HEK293T (cell line): ENCODE measurements around the gene RAP1GAP.

Experiments
- ARNT ChIP-seq: fragments of 450-650 bp; IDR thresholded peaks from 2 replicates; pipeline ENCODE4 v1.6.1; 2017; ENCODE audit warnings: mild to moderate bottlenecking
- BHLHE40 ChIP-seq: fragments of 450-650 bp; IDR thresholded peaks from 2 replicates; pipeline ENCODE4 v1.6.1; 2016; ENCODE audit warnings: mild to moderate bottlenecking, moderate library complexity, borderline replicate concordance
- CTBP1 ChIP-seq: fragments of 450-650 bp; IDR thresholded peaks from 2 replicates; pipeline ENCODE4 v1.6.1; 2016; ENCODE audit warnings: borderline replicate concordance
- ELF4 ChIP-seq: fragments of 450-650 bp; IDR thresholded peaks from 2 replicates; pipeline ENCODE4 v1.6.1; 2017; ENCODE audit warnings: antibody characterized with exemption
- FOXA1 ChIP-seq: fragments of 450-650 bp; IDR thresholded peaks from 2 replicates; pipeline ENCODE4 v1.6.1; 2016; ENCODE audit warnings: mild to moderate bottlenecking
- FOXK2 ChIP-seq: fragments of 450-650 bp; IDR thresholded peaks from 2 replicates; pipeline ENCODE4 v1.6.1; 2016; ENCODE audit warnings: mild to moderate bottlenecking
- FOXM1 ChIP-seq: fragments of 450-650 bp; IDR thresholded peaks from 2 replicates; pipeline ENCODE4 v1.6.1; 2017; ENCODE audit warnings: mild to moderate bottlenecking, borderline replicate concordance
- HDGF ChIP-seq: fragments of 450-650 bp; IDR thresholded peaks from 2 replicates; pipeline ENCODE4 v1.6.1; 2017; ENCODE audit warnings: antibody characterized with exemption, borderline replicate concordance
- L3MBTL2 ChIP-seq: fragments of 450-650 bp; conservative IDR thresholded peaks from 2 replicates; pipeline ENCODE4 v1.6.1; 2016; ENCODE audit warnings: mild to moderate bottlenecking
- PKNOX1 ChIP-seq: fragments of 450-650 bp; IDR thresholded peaks from 2 replicates; pipeline ENCODE4 v1.6.1; 2016
- SP1 ChIP-seq: fragments of 450-650 bp; IDR thresholded peaks from 2 replicates; pipeline ENCODE4 v1.6.1; 2017
- SUZ12 ChIP-seq: fragments of 450-650 bp; IDR thresholded peaks from 2 replicates; pipeline ENCODE4 v1.6.1; 2016; ENCODE audit warnings: mild to moderate bottlenecking
- TARDBP ChIP-seq: fragments of 450-650 bp; IDR thresholded peaks from 2 replicates; pipeline ENCODE4 v1.6.1; 2016
- ZNF384 ChIP-seq: fragments of 450-650 bp; IDR thresholded peaks from 2 replicates; pipeline ENCODE4 v1.6.1; 2016

- TF ChIP-seq FOXA1: no peak
- TF ChIP-seq BHLHE40: no peak
- no peak for TF ChIP-seq ZNF384
- no peak for TF ChIP-seq ELF4
- no peak for TF ChIP-seq FOXM1
- TF ChIP-seq PKNOX1: no peak
- TF ChIP-seq SP1: no peak
- TF ChIP-seq TARDBP: no peak
- no peak for TF ChIP-seq FOXK2
- no peak for TF ChIP-seq SUZ12
- TF ChIP-seq HDGF: no peak
- TF ChIP-seq ARNT: no peak
- TF ChIP-seq L3MBTL2: no peak
- no peak for TF ChIP-seq CTBP1
These were observed 6.5 kb downstream of the RAP1GAP start for GRCh38 chr1:21662426-21663247.
